GM12878 (cell line): Measurements from ENCODE around the gene STAT5A. TPM values are rescaled to one million over a fixed set of nuclear protein-coding genes. Genes with fewer than 3 reads are reported as not detected.

Experiments used
- BCL11A ChIP-seq: IDR thresholded peaks from 2 replicates; pipeline ENCODE4 v1.6.1; 2011; ENCODE audit warnings: low read depth, low read length
- CBFB ChIP-seq: IDR thresholded peaks from 2 replicates; pipeline ENCODE4 v1.6.1; 2016; ENCODE audit warnings: antibody characterized with exemption, low read depth
- CREB1 ChIP-seq: IDR thresholded peaks from 2 replicates; pipeline ENCODE4 v1.6.1; 2012; ENCODE audit warnings: low read depth, mild to moderate bottlenecking, inconsistent platforms
- EED ChIP-seq: sonication (generic); IDR thresholded peaks from 2 replicates; pipeline ENCODE4 v1.6.1; 2016; ENCODE audit warnings: antibody characterized with exemption, low read depth
- FOS ChIP-seq: IDR thresholded peaks from 3 replicates; pipeline ENCODE4 v1.6.1; 2011; ENCODE audit warnings: borderline replicate concordance; ENCODE audit not compliant: insufficient read length; ENCODE audit errors: extremely low read depth
- FOXM1 ChIP-seq: IDR thresholded peaks from 2 replicates; pipeline ENCODE4 v1.6.1; 2012; ENCODE audit warnings: low read depth, mild to moderate bottlenecking, inconsistent platforms, low read length, moderate library complexity
- GABPA ChIP-seq: IDR thresholded peaks from 2 replicates; pipeline ENCODE4 v1.6.1; 2014; ENCODE audit warnings: antibody characterized with exemption, low read depth, mild to moderate bottlenecking, inconsistent platforms
- HCFC1 ChIP-seq: fragments of 150-350 bp; IDR thresholded peaks from 2 replicates; pipeline ENCODE4 v1.6.1; 2014; ENCODE audit warnings: low read length
- HDGF ChIP-seq: fragments of 450-650 bp; IDR thresholded peaks from 2 replicates; pipeline ENCODE4 v1.6.1; 2016; ENCODE audit warnings: antibody characterized with exemption
- IKZF1 ChIP-seq: fragments of 450-650 bp; conservative IDR thresholded peaks from 2 replicates; pipeline ENCODE4 v1.6.1; 2017; ENCODE audit warnings: antibody characterized with exemption, mild to moderate bottlenecking
- IKZF2 ChIP-seq, 2 experiments: fragments of 450-650 bp; IDR thresholded peaks; 2 replicates each; pipeline ENCODE4 v1.6.1; 2017; ENCODE audit warnings: mild to moderate bottlenecking in 2 of 2, moderate library complexity in 2 of 2
- MTA2 ChIP-seq: fragments of 450-650 bp; IDR thresholded peaks from 2 replicates; pipeline ENCODE4 v1.6.1; 2016; ENCODE audit warnings: low read depth, mild to moderate bottlenecking, moderate library complexity
- MTA3 ChIP-seq: IDR thresholded peaks from 2 replicates; pipeline ENCODE4 v1.6.1; 2012; ENCODE audit warnings: low read length, inconsistent platforms, borderline replicate concordance
- MXI1 ChIP-seq: fragments of 150-350 bp; IDR thresholded peaks from 2 replicates; pipeline ENCODE4 v1.6.1; 2011; ENCODE audit warnings: low read depth, mild to moderate bottlenecking, inconsistent platforms, low read length, improper control_type of control experiment
- MYB ChIP-seq: fragments of 150-350 bp; IDR thresholded peaks from 2 replicates; pipeline ENCODE4 v1.6.1; 2014; ENCODE audit warnings: mild to moderate bottlenecking, low read depth, low read length, borderline replicate concordance
- NBN ChIP-seq: fragments of 450-650 bp; IDR thresholded peaks from 2 replicates; pipeline ENCODE4 v1.6.1; 2016
- PAX5 ChIP-seq: IDR thresholded peaks from 2 replicates; pipeline ENCODE4 v1.6.1; 2011; ENCODE audit warnings: low read depth, low read length, borderline replicate concordance
- POLR2A ChIP-seq: IDR thresholded peaks from 2 replicates; pipeline ENCODE4 v1.6.1; 2011; ENCODE audit warnings: low read depth, mild to moderate bottlenecking, low read length
- RCOR1 ChIP-seq: conservative IDR thresholded peaks from 2 replicates; pipeline ENCODE4 v1.6.1; 2012; ENCODE audit warnings: low read depth, low read length, improper control_type of control experiment
- RFX5 ChIP-seq: IDR thresholded peaks from 2 replicates; pipeline ENCODE4 v1.6.1; 2011; ENCODE audit warnings: low read depth, low read length, improper control_type of control experiment
- SMAD5 ChIP-seq: IDR thresholded peaks from 2 replicates; pipeline ENCODE4 v1.6.1; 2016; ENCODE audit warnings: antibody characterized with exemption, low read depth
- SMARCA5 ChIP-seq: fragments of 450-650 bp; IDR thresholded peaks from 2 replicates; pipeline ENCODE4 v1.6.1; 2017; ENCODE audit warnings: mild to moderate bottlenecking
- SREBF2 ChIP-seq: IDR thresholded peaks from 2 replicates; pipeline ENCODE4 v1.6.1; 2012; ENCODE audit warnings: mild to moderate bottlenecking, low read length
- TCF12 ChIP-seq: IDR thresholded peaks from 2 replicates; pipeline ENCODE4 v1.6.1; 2011; ENCODE audit warnings: low read depth, mild to moderate bottlenecking, low read length
- TCF7 ChIP-seq: IDR thresholded peaks from 2 replicates; pipeline ENCODE4 v1.6.1; 2014; ENCODE audit warnings: antibody characterized with exemption, borderline replicate concordance
- YBX1 ChIP-seq: fragments of 450-650 bp; IDR thresholded peaks from 2 replicates; pipeline ENCODE4 v1.6.1; 2016; ENCODE audit warnings: antibody characterized with exemption
- polyA plus RNA-seq, 11 experiments: library from polyadenylated mRNA; depleted of rRNA in 4 of 11; unstranded in 6 of 11; stranded (reverse) in 5 of 11; fragments of >200 nt; fragmentation: Nextera tagmentation in 4 of 11; fragmentation: Illumina TruSeq in 1 of 11; extraction: Ambion mirVana in 4 of 11; extraction: Trizol in 1 of 11; gene quantifications; 1 replicate in 1 of 11; 2 replicates in 10 of 11; pipeline versions ENCODE4 v1.2.1 to v1.2.3, GENCODE V29; 2011 to 2016; ENCODE audit warnings: inconsistent platforms in 2 of 11, missing spikeins in 2 of 11, low read depth in 1 of 11
- total RNA-seq, 4 experiments: library from RNA; depleted of rRNA in 3 of 4; stranded (reverse); fragments of >200 nt in 3 of 4; fragmentation: Illumina TruSeq in 1 of 4; extraction: Trizol in 1 of 4; gene quantifications; 2 replicates each; pipeline versions ENCODE4 v1.2.1 to v1.2.3, GENCODE V29; 2013 to 2021
- TF ChIP-seq, protein P1 (sequence below): IDR thresholded peaks from 2 replicates; pipeline ENCODE4 v1.6.1; 2011; ENCODE audit warnings: mild to moderate bottlenecking, low read depth, low read length, moderate library complexity; ENCODE audit not compliant: insufficient replicate concordance
- TF ChIP-seq, protein P2 (sequence below): fragments of 450-650 bp; IDR thresholded peaks from 2 replicates; pipeline ENCODE4 v1.6.1; 2017; ENCODE audit warnings: mild to moderate bottlenecking
- TF ChIP-seq, protein P3 (sequence below): fragments of 450-650 bp; IDR thresholded peaks from 2 replicates; pipeline ENCODE4 v1.6.1; 2016; ENCODE audit warnings: mild to moderate bottlenecking, moderate library complexity, borderline replicate concordance

STAT5A gene
- total and polyA plus RNA-seq, 10 of the 15 experiments (the other 5 are each of a cell fraction or from before 2014, with no cell fraction given), result 14.8 to 86.4 (median 41.5) TPM

DNA sequence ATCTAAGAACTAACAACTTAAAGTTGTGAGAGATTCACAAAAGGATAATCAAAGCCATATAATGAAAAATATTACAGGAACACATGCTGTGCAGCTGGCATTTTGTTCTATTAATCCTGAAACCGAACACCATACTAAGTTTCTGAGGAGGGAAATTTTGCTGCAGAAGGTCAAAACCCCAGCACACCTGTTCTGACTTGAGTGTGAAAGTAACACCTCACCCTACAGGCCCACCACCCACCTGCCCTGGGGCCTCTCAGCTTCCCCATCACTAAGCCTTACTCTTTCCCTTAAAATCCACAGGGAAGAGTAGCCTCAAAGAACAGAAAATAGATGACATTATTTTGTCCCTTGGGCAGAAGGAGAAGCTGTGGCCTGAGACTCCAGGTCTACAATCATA, 44.8 kb downstream of the STAT5A start (continued):
- TF ChIP-seq, protein P1, sequence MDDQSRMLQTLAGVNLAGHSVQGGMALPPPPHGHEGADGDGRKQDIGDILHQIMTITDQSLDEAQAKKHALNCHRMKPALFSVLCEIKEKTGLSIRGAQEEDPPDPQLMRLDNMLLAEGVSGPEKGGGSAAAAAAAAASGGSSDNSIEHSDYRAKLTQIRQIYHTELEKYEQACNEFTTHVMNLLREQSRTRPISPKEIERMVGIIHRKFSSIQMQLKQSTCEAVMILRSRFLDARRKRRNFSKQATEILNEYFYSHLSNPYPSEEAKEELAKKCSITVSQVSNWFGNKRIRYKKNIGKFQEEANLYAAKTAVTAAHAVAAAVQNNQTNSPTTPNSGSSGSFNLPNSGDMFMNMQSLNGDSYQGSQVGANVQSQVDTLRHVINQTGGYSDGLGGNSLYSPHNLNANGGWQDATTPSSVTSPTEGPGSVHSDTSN, result no peak
- no peak for TF ChIP-seq SMARCA5
- TF ChIP-seq FOXM1, result peak; percentile 89; the same call in 1 of the 2 replicates
- TF ChIP-seq, protein P2, sequence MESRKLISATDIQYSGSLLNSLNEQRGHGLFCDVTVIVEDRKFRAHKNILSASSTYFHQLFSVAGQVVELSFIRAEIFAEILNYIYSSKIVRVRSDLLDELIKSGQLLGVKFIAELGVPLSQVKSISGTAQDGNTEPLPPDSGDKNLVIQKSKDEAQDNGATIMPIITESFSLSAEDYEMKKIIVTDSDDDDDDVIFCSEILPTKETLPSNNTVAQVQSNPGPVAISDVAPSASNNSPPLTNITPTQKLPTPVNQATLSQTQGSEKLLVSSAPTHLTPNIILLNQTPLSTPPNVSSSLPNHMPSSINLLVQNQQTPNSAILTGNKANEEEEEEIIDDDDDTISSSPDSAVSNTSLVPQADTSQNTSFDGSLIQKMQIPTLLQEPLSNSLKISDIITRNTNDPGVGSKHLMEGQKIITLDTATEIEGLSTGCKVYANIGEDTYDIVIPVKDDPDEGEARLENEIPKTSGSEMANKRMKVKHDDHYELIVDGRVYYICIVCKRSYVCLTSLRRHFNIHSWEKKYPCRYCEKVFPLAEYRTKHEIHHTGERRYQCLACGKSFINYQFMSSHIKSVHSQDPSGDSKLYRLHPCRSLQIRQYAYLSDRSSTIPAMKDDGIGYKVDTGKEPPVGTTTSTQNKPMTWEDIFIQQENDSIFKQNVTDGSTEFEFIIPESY, result no peak
- peak; percentile 78 to 80 for TF ChIP-seq IKZF2 (IDR thresholded peaks at IDR 0.05)
- no peak for TF ChIP-seq CREB1
- no peak for TF ChIP-seq POLR2A
- TF ChIP-seq RCOR1, result no peak
- no peak for TF ChIP-seq SMAD5
- TF ChIP-seq TCF7, result no peak
- TF ChIP-seq, protein P3, sequence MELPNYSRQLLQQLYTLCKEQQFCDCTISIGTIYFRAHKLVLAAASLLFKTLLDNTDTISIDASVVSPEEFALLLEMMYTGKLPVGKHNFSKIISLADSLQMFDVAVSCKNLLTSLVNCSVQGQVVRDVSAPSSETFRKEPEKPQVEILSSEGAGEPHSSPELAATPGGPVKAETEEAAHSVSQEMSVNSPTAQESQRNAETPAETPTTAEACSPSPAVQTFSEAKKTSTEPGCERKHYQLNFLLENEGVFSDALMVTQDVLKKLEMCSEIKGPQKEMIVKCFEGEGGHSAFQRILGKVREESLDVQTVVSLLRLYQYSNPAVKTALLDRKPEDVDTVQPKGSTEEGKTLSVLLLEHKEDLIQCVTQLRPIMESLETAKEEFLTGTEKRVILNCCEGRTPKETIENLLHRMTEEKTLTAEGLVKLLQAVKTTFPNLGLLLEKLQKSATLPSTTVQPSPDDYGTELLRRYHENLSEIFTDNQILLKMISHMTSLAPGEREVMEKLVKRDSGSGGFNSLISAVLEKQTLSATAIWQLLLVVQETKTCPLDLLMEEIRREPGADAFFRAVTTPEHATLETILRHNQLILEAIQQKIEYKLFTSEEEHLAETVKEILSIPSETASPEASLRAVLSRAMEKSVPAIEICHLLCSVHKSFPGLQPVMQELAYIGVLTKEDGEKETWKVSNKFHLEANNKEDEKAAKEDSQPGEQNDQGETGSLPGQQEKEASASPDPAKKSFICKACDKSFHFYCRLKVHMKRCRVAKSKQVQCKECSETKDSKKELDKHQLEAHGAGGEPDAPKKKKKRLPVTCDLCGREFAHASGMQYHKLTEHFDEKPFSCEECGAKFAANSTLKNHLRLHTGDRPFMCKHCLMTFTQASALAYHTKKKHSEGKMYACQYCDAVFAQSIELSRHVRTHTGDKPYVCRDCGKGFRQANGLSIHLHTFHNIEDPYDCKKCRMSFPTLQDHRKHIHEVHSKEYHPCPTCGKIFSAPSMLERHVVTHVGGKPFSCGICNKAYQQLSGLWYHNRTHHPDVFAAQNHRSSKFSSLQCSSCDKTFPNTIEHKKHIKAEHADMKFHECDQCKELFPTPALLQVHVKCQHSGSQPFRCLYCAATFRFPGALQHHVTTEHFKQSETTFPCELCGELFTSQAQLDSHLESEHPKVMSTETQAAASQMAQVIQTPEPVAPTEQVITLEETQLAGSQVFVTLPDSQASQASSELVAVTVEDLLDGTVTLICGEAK, result no peak
- TF ChIP-seq NBN, result no peak
- TF ChIP-seq TCF12, result peak; percentile 97
- peak; percentile 60 for TF ChIP-seq MTA2
- no peak for TF ChIP-seq YBX1
- TF ChIP-seq CBFB, result no peak
- peak; percentile 88 for TF ChIP-seq IKZF1
- TF ChIP-seq SREBF2, result no peak
- TF ChIP-seq BCL11A, result peak; percentile 59; the same call in 1 of the 2 replicates
- no peak for TF ChIP-seq GABPA
- no peak for TF ChIP-seq RFX5
- no peak for TF ChIP-seq FOS
- TF ChIP-seq HCFC1, result no peak
- TF ChIP-seq HDGF, result no peak
- no peak for TF ChIP-seq MYB
- no peak; the same call in 1 of the 2 replicates for TF ChIP-seq MTA3
- no peak; the same call in 1 of the 2 replicates for TF ChIP-seq PAX5
- TF ChIP-seq MXI1, result no peak
- peak; percentile 74 for TF ChIP-seq EED
